HFF-Myc (cell line): ENCODE data around the gene BMP8A.

ENCODE experiments used
- DNase-seq: peaks from one replicate; pipeline ENCODE4 v3.0.0-alpha.2; 2011; ENCODE audit warnings: low read depth; ENCODE audit errors: extremely low read depth
- H3K4me3 ChIP-seq: replicated peaks from 2 replicates; pipeline ENCODE4 v1.5.1; 2011; ENCODE audit warnings: low read depth, mild to moderate bottlenecking, control low read depth, low read length
- CTCF ChIP-seq: IDR thresholded peaks from 2 replicates; pipeline ENCODE4 v1.5.1; 2012; ENCODE audit warnings: mild to moderate bottlenecking, low read depth, low read length, control low read depth; ENCODE audit errors: missing control alignments

The BMP8A gene

GRCh38 chr1:39481289-39481688, 10.1 kb upstream of the BMP8A start:
- TF ChIP-seq CTCF = no peak
- no peak overlapping the region for H3K4me3 ChIP-seq
- no peak for DNase-seq

GRCh38 chr1:39483276-39483675, 8.2 kb upstream of the BMP8A start:
- DNase-seq = no peak
- TF ChIP-seq CTCF = no peak
- no peak overlapping the region for H3K4me3 ChIP-seq

- no peak for TF ChIP-seq CTCF
- no peak for DNase-seq
- H3K4me3 ChIP-seq = no peak overlapping the region
Measured at GRCh38 chr1:39484564-39484963, 6.9 kb upstream of the BMP8A start.

GRCh38 chr1:39485046-39485803, 6.2 kb upstream of the BMP8A start:
- no peak for DNase-seq
- H3K4me3 ChIP-seq = no peak overlapping the region
- TF ChIP-seq CTCF = no peak

- no peak overlapping the region for H3K4me3 ChIP-seq
- no peak for DNase-seq
- no peak for TF ChIP-seq CTCF
Measured at GRCh38 chr1:39488012-39488545, 3.4 kb upstream of the BMP8A start.

- DNase-seq = no peak
- H3K4me3 ChIP-seq = no peak overlapping the region
- TF ChIP-seq CTCF = no peak
Measured at GRCh38 chr1:39488793-39489566, 2.5 kb upstream of the BMP8A start.
